MM.1S (cell line): Measurements from ENCODE around the gene PIK3R5.

Experiments
- DNase-seq: peaks from one replicate; pipeline ENCODE4 v3.0.0-alpha.2; 2015
- H2AFZ ChIP-seq: fragments of 300-600 bp; sonication (generic); 2 replicates; pipeline ENCODE4 v1.6.0; 2016; ENCODE audit warnings: antibody characterized with exemption, low read length
- H3F3A ChIP-seq: fragments of 300-600 bp; sonication (generic); 2 replicates; pipeline ENCODE4 v1.6.1; 2016; ENCODE audit warnings: mild to moderate bottlenecking, antibody characterized with exemption, low read length, moderate library complexity, mixed read lengths; ENCODE audit not compliant: insufficient read depth
- H3K27ac ChIP-seq: fragments of 300-600 bp; sonication (generic); 2 replicates; pipeline ENCODE4 v1.5.1; 2016; ENCODE audit warnings: mild to moderate bottlenecking, low read length
- H3K27me3 ChIP-seq: fragments of 300-600 bp; sonication (generic); replicated peaks from 2 replicates; pipeline ENCODE4 v1.6.0; 2016; ENCODE audit warnings: low read length; ENCODE audit not compliant: insufficient read depth
- H3K36me3 ChIP-seq: fragments of 300-600 bp; sonication (generic); replicated peaks from 2 replicates; pipeline ENCODE4 v1.6.1; 2016; ENCODE audit warnings: mild to moderate bottlenecking, low read length, mixed read lengths; ENCODE audit not compliant: insufficient read depth
- H3K4me1 ChIP-seq: fragments of 300-600 bp; sonication (generic); 2 replicates; pipeline ENCODE4 v1.6.1; 2016; ENCODE audit warnings: low read length, mixed read lengths
- H3K4me2 ChIP-seq: fragments of 300-600 bp; sonication (generic); 2 replicates; pipeline ENCODE4 v1.6.0; 2016; ENCODE audit warnings: low read depth, low read length
- H3K4me3 ChIP-seq: fragments of 300-600 bp; sonication (generic); 2 replicates; pipeline ENCODE4 v1.5.1; 2016; ENCODE audit warnings: low read length, mixed read lengths
- H3K79me2 ChIP-seq: fragments of 300-600 bp; sonication (generic); 2 replicates; pipeline ENCODE4 v1.6.1; 2016; ENCODE audit warnings: mixed run types, low read length, mixed read lengths
- H3K9ac ChIP-seq: fragments of 300-600 bp; sonication (generic); 2 replicates; pipeline ENCODE4 v1.6.1; 2016; ENCODE audit warnings: low read length, mixed read lengths
- H3K9me2 ChIP-seq: fragments of 300-600 bp; sonication (generic); replicated peaks from 2 replicates; pipeline ENCODE4 v1.6.1; 2016; ENCODE audit warnings: mild to moderate bottlenecking, low read length, mixed read lengths; ENCODE audit not compliant: insufficient read depth
- H3K9me3 ChIP-seq: fragments of 300-600 bp; sonication (generic); replicated peaks from 2 replicates; pipeline ENCODE4 v1.6.1; 2016; ENCODE audit warnings: mild to moderate bottlenecking, low read length, mixed read lengths; ENCODE audit not compliant: insufficient read depth
- H4K20me1 ChIP-seq: fragments of 300-600 bp; sonication (generic); 2 replicates; pipeline ENCODE4 v1.6.1; 2016; ENCODE audit warnings: mild to moderate bottlenecking, low read length, moderate library complexity, mixed read lengths; ENCODE audit not compliant: insufficient read depth
- EZH2 ChIP-seq: fragments of 300-600 bp; sonication (generic); optimal IDR thresholded peaks from 2 replicates; pipeline ENCODE3; 2017; ENCODE audit warnings: low read depth, mild to moderate bottlenecking, antibody characterized with exemption, low read length, mixed read lengths
- EZH2phosphoT487 ChIP-seq: fragments of 300-600 bp; sonication (generic); IDR thresholded peaks from 2 replicates; pipeline ENCODE4 v1.6.1; 2018; ENCODE audit warnings: antibody characterized with exemption, low read length
- TF ChIP-seq, protein P1 (sequence below): fragments of 300-600 bp; sonication (generic); IDR thresholded peaks from 2 replicates; pipeline ENCODE4 v1.5.1; 2016; ENCODE audit warnings: antibody characterized with exemption, low read length, mixed read lengths

PIK3R5 gene

GRCh38 chr17:8841844-8842243 lies 123.7 kb downstream of the PIK3R5 start:
- Histone ChIP-seq H3K4me1 (no peaks in the 10 kb centered on the region), H3K9me2 (no peaks in the 10 kb centered on the region), H3K9ac (no peak overlapping the region), H3K4me2 (no peak overlapping the region), H3K9me3 (no peaks in the 10 kb centered on the region), H3F3A (no peaks in the 10 kb centered on the region), H3K79me2 (no peaks in the 10 kb centered on the region), H3K27ac (no peak overlapping the region), H2AFZ (no peak overlapping the region), H3K27me3 (peaks cover 19% of the 10 kb centered on the region), H3K36me3 (no peaks in the 10 kb centered on the region), H4K20me1 (no peaks in the 10 kb centered on the region), H3K4me3 (no peak overlapping the region)
- no peak for DNase-seq
- TF ChIP-seq EZH2phosphoT487 (no peak), EZH2 (no peak)
- TF ChIP-seq, protein P1, sequence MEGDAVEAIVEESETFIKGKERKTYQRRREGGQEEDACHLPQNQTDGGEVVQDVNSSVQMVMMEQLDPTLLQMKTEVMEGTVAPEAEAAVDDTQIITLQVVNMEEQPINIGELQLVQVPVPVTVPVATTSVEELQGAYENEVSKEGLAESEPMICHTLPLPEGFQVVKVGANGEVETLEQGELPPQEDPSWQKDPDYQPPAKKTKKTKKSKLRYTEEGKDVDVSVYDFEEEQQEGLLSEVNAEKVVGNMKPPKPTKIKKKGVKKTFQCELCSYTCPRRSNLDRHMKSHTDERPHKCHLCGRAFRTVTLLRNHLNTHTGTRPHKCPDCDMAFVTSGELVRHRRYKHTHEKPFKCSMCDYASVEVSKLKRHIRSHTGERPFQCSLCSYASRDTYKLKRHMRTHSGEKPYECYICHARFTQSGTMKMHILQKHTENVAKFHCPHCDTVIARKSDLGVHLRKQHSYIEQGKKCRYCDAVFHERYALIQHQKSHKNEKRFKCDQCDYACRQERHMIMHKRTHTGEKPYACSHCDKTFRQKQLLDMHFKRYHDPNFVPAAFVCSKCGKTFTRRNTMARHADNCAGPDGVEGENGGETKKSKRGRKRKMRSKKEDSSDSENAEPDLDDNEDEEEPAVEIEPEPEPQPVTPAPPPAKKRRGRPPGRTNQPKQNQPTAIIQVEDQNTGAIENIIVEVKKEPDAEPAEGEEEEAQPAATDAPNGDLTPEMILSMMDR = no peak

DNA sequence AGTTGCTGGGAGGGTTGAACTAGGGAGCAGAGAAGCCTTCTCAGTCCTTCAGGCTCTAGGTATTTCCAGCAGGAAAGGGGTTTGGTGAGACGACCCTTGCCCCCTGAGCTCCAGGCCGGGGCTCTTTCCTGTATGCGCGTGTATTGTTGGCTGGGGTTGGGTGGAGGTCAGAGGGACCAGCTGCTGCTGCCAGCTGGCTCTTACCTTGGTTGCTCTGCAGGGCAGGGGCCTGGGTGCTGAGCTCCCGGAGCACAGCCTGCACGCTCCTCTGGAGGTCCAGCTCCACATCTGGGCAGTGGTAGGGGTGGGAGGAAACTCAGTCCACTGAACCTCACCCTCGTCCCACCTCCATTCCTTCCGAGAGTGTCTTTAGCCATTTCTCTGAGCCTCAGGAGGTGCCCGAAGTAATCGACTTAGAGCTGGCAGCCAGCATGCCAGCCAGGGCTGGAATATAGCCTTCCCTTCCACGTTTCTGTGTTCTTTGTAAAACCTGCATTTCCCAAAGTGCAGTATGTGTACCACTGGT lies 126.0 kb downstream of the PIK3R5 start:
- no peak for DNase-seq
- Histone ChIP-seq H3K4me2 (no peak overlapping the region), H3K9me2 (no peaks in the 10 kb centered on the region), H3K36me3 (no peaks in the 10 kb centered on the region), H2AFZ (no peak overlapping the region), H4K20me1 (no peaks in the 10 kb centered on the region), H3K9me3 (no peaks in the 10 kb centered on the region), H3K4me3 (no peak overlapping the region), H3K27me3 (peaks cover 36% of the 10 kb centered on the region), H3K4me1 (no peaks in the 10 kb centered on the region), H3K9ac (no peak overlapping the region), H3K79me2 (no peaks in the 10 kb centered on the region), H3K27ac (no peak overlapping the region), H3F3A (no peaks in the 10 kb centered on the region)
- no peak for TF ChIP-seq EZH2
- TF ChIP-seq, protein P1 = no peak
- TF ChIP-seq EZH2phosphoT487 = no peak

- Histone ChIP-seq H3K27ac (no peak overlapping the region), H3K9ac (no peak overlapping the region), H4K20me1 (no peaks in the 10 kb centered on the region), H3K9me3 (no peaks in the 10 kb centered on the region), H3K4me1 (no peaks in the 10 kb centered on the region), H3K27me3 (peaks cover 36% of the 10 kb centered on the region), H3K36me3 (no peaks in the 10 kb centered on the region), H3K4me2 (no peak overlapping the region), H3K79me2 (no peaks in the 10 kb centered on the region), H2AFZ (no peak overlapping the region), H3K4me3 (no peak overlapping the region), H3K9me2 (no peaks in the 10 kb centered on the region), H3F3A (no peaks in the 10 kb centered on the region)
- TF ChIP-seq EZH2 (no peak), EZH2phosphoT487 (no peak)
- TF ChIP-seq, protein P1 = no peak
- DNase-seq = no peak
These were observed 126.9 kb downstream of the PIK3R5 start for GRCh38 chr17:8838551-8839095.
